GM21619 (cell line): ENCODE data around the gene IGFBP2.

Experiments
- ATAC-seq: cut with Tn5 transposase; IDR thresholded peaks from one replicate; pipeline ENCODE4 v1.9.1; 2021; ENCODE audit not compliant: unreplicated experiment

IGFBP2 gene

GRCh38 chr2:216615298-216616082 is 17.7 kb upstream of the IGFBP2 start:
- ATAC-seq, result no peak

- ATAC-seq, result no peak
Observed at GRCh38 chr2:216616083-216616678, 17.0 kb upstream of the IGFBP2 start.

GRCh38 chr2:216617159-216617815 is 15.9 kb upstream of the IGFBP2 start:
- ATAC-seq, result no peak

- no peak for ATAC-seq
Observed at GRCh38 chr2:216618785-216619184, 14.4 kb upstream of the IGFBP2 start.

- ATAC-seq, result no peak
Observed at GRCh38 chr2:216619411-216620393, 13.5 kb upstream of the IGFBP2 start.

GRCh38 chr2:216620786-216621185 is 12.4 kb upstream of the IGFBP2 start:
- ATAC-seq, result no peak

GRCh38 chr2:216621292-216621691 is 11.9 kb upstream of the IGFBP2 start:
- no peak for ATAC-seq

- no peak for ATAC-seq
Observed at GRCh38 chr2:216622526-216622925, 10.7 kb upstream of the IGFBP2 start.

- ATAC-seq, result no peak
Observed at GRCh38 chr2:216624251-216624650, 9.0 kb upstream of the IGFBP2 start.

GRCh38 chr2:216626168-216626874 is 6.9 kb upstream of the IGFBP2 start:
- no peak for ATAC-seq

GRCh38 chr2:216626875-216627245 is 6.4 kb upstream of the IGFBP2 start:
- no peak for ATAC-seq

GRCh38 chr2:216629784-216630183 is 3.4 kb upstream of the IGFBP2 start:
- ATAC-seq, result no peak

- no peak for ATAC-seq
Observed at GRCh38 chr2:216632346-216632951, 771 bp upstream of the IGFBP2 start.

GRCh38 chr2:216633616-216634369 is 573 bp downstream of the IGFBP2 start:
- no peak for ATAC-seq

GRCh38 chr2:216634370-216635148 is 1.3 kb downstream of the IGFBP2 start:
- no peak for ATAC-seq

GRCh38 chr2:216635171-216635570 is 2.0 kb downstream of the IGFBP2 start:
- no peak for ATAC-seq

- no peak for ATAC-seq
Observed at GRCh38 chr2:216635701-216636550, 2.7 kb downstream of the IGFBP2 start.
